Activated naive CD8-positive, alpha-beta T cell treated with anti-CD3 and anti-CD28 coated beads, Interleukin-2, amount 50 U/mL, for 24 hours (primary cell): Measurements from ENCODE around the gene FSCB.

Source experiments
- ATAC-seq: fragments of 150-1000 bp; cut with Tn5 transposase; one replicate; pipeline ENCODE4 v1.10.0; 2021
- DNase-seq: peaks from one replicate; pipeline ENCODE4 v3.0.0; 2021
- H3K27ac Mint-ChIP-seq: one replicate; pipeline ENCODE4 v1.8.0; 2021; ENCODE audit warnings: mild to moderate bottlenecking, mixed read lengths
- H3K27me3 Mint-ChIP-seq: one replicate; pipeline ENCODE4 v1.8.0; 2021; ENCODE audit warnings: mixed read lengths
- H3K36me3 Mint-ChIP-seq: one replicate; pipeline ENCODE4 v1.8.0; 2021; ENCODE audit warnings: low read depth, mixed read lengths
- H3K4me1 Mint-ChIP-seq: one replicate; pipeline ENCODE4 v1.8.0; 2021; ENCODE audit warnings: mixed read lengths
- H3K4me3 Mint-ChIP-seq: one replicate; pipeline ENCODE4 v1.8.0; 2021; ENCODE audit warnings: mild to moderate bottlenecking, moderate library complexity, mixed read lengths
- H3K9me3 Mint-ChIP-seq: one replicate; pipeline ENCODE4 v1.8.0; 2021; ENCODE audit warnings: mixed read lengths

The FSCB gene

DNA sequence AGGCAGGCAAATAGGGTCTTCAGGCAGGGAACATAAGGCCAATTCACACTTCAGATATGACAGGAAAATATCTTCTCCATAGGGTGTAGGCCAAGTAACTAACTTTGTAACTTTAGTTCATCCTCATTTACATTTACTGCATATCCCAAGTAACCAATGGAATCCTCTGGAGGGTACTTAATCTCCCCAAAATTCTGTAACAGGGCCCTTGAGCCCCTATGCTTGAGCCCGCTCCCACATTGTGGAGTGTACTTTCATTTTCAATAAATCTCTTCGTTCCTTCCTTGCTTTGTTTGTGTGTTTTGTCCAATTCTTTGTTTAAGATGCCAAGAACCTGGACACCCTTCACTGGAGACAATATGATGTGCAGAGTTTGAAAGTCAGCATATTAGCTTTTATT, 45.3 kb downstream of the FSCB start:
- Mint-ChIP-seq H3K4me3 (no peak overlapping the region), H3K27ac (no peak overlapping the region), H3K9me3 (peaks cover 5% of the 10 kb centered on the region), H3K36me3 (no peaks in the 10 kb centered on the region), H3K27me3 (no peaks in the 10 kb centered on the region), H3K4me1 (no peaks in the 10 kb centered on the region)
- DNase-seq (no peak), ATAC-seq (no peak)
